HL-60/S4 (cell line): ENCODE results near the gene METTL27.
"Not testable (repeated sequence)": the region's sequence is repeated elsewhere in the genome, so short reads cannot be mapped to it uniquely, and the experiment has no call there.

Source experiments
- in situ Hi-C: fragments of 300-500 bp; cut with MboI; formaldehyde crosslinking; loops from 2 replicates; pipeline ENCODE4 v1.14.3; 2022; ENCODE audit warnings: low sequenced_read_pairs

The METTL27 gene

GRCh38 chr7:73839743-73840714, 2.3 kb downstream of the METTL27 start:
- in situ Hi-C loops, result no loop called here

GRCh38 chr7:73839290-73839689, 3.0 kb downstream of the METTL27 start:
- in situ Hi-C loops, result no loop called here

GRCh38 chr7:73838642-73839041, 3.7 kb downstream of the METTL27 start:
- in situ Hi-C loops, result no loop called here

GRCh38 chr7:73837167-73837566, 5.1 kb downstream of the METTL27 start:
- in situ Hi-C loops, result not testable (repeated sequence)

- in situ Hi-C loops, result no loop called here
Measured at GRCh38 chr7:73834626-73835191, 7.6 kb downstream of the METTL27 start.

GRCh38 chr7:73833251-73833919, 8.9 kb downstream of the METTL27 start:
- in situ Hi-C loops, result no loop called here

- in situ Hi-C loops, result no loop called here
Measured at GRCh38 chr7:73832806-73833205, 9.5 kb downstream of the METTL27 start.

- in situ Hi-C loops, result no loop called here
Measured at GRCh38 chr7:73831834-73832651, 10.3 kb downstream of the METTL27 start.

- in situ Hi-C loops, result no loop called here
Measured at GRCh38 chr7:73831584-73831833, 10.8 kb downstream of the METTL27 start.

- in situ Hi-C loops, result no loop called here
Measured at GRCh38 chr7:73830681-73831583, 11.4 kb downstream of the METTL27 start, which contains the start of gene CLDN4. Gene CLDN4 (plus strand): TSS chr7:73830996. CDS start chr7:73831202, 206 bp downstream.

GRCh38 chr7:73829921-73830680, 12.2 kb downstream of the METTL27 start:
- in situ Hi-C loops, result no loop called here

GRCh38 chr7:73829505-73829904, 12.8 kb downstream of the METTL27 start:
- in situ Hi-C loops, result no loop called here

GRCh38 chr7:73828972-73829371, 13.3 kb downstream of the METTL27 start:
- in situ Hi-C loops, result no loop called here

GRCh38 chr7:73828107-73828803, 14.1 kb downstream of the METTL27 start:
- in situ Hi-C loops, result no loop called here

- in situ Hi-C loops, result no loop called here
Measured at GRCh38 chr7:73827567-73828106, 14.7 kb downstream of the METTL27 start.

- in situ Hi-C loops, result no loop called here
Measured at GRCh38 chr7:73824986-73825385, 17.3 kb downstream of the METTL27 start.

- in situ Hi-C loops, result no loop called here
Measured at GRCh38 chr7:73823873-73824592, 18.3 kb downstream of the METTL27 start.

GRCh38 chr7:73823257-73823656, 19.1 kb downstream of the METTL27 start:
- in situ Hi-C loops, result no loop called here
